ENCODE measurements around the gene GPC3.
A peak's percentile ranks its signal among the peaks of the same experiment; 100 is the strongest.

GPC3 gene

GRCh38 chrX:133587071-133587470, 398.3 kb downstream of the GPC3 start:
- intact Hi-C loops (cut with DNase I): no loop called here
- no peak for DNase-seq

GRCh38 chrX:133586443-133586842, 399.0 kb downstream of the GPC3 start:
- intact Hi-C loops (cut with DNase I): no loop called here
- DNase-seq: no peak

GRCh38 chrX:133583825-133584224, 401.6 kb downstream of the GPC3 start:
- intact Hi-C loops (cut with DNase I): no loop called here
- DNase-seq: peak in 3 of 10 donors; percentile 2 to 75 (median 12)

- intact Hi-C loops (cut with DNase I): no loop called here
- DNase-seq: no peak
Measured at GRCh38 chrX:133580625-133581024, 404.8 kb downstream of the GPC3 start.

GRCh38 chrX:133579631-133580030, 405.8 kb downstream of the GPC3 start:
- DNase-seq: no peak
- intact Hi-C loops (cut with DNase I): no loop called here

- intact Hi-C loops (cut with DNase I): no loop called here
- DNase-seq: no peak
Measured at GRCh38 chrX:133576876-133577275, 408.5 kb downstream of the GPC3 start.

GRCh38 chrX:133575501-133576136, 409.8 kb downstream of the GPC3 start:
- no peak for DNase-seq
- intact Hi-C loops (cut with DNase I): no loop called here

GRCh38 chrX:133574716-133575115, 410.7 kb downstream of the GPC3 start:
- intact Hi-C loops (cut with DNase I): no loop called here
- DNase-seq: peak in 1 of 10 donors; percentile 1

GRCh38 chrX:133570549-133570948, 414.8 kb downstream of the GPC3 start:
- no peak for DNase-seq
- intact Hi-C loops (cut with DNase I): no loop called here

GRCh38 chrX:133569217-133569616, 416.2 kb downstream of the GPC3 start:
- no peak for DNase-seq
- intact Hi-C loops (cut with DNase I): no loop called here

GRCh38 chrX:133568109-133568508, 417.3 kb downstream of the GPC3 start:
- DNase-seq: no peak
- intact Hi-C loops (cut with DNase I): no loop called here

- intact Hi-C loops (cut with DNase I): no loop called here
- no peak for DNase-seq
Measured at GRCh38 chrX:133566876-133567275, 418.5 kb downstream of the GPC3 start.

GRCh38 chrX:133563705-133564104, 421.7 kb downstream of the GPC3 start:
- DNase-seq: no peak

GRCh38 chrX:133561251-133561650, 424.1 kb downstream of the GPC3 start:
- intact Hi-C loops (cut with DNase I): no loop called here
- no peak for DNase-seq

More at GRCh38 chrX:133563705-133564104, 421.7 kb downstream of the GPC3 start:
- intact Hi-C loops (cut with DNase I): no loop called here

GRCh38 chrX:133559909-133560308, 425.5 kb downstream of the GPC3 start:
- intact Hi-C loops (cut with DNase I): no loop called here
- no peak for DNase-seq

- no peak for DNase-seq
- intact Hi-C loops (cut with DNase I): no loop called here
Measured at GRCh38 chrX:133555782-133556458, 429.5 kb downstream of the GPC3 start.

- DNase-seq: no peak
Measured at GRCh38 chrX:133550665-133551485, 434.5 kb downstream of the GPC3 start.

GRCh38 chrX:133549295-133549933, 436.0 kb downstream of the GPC3 start:
- no peak for DNase-seq
- intact Hi-C loops (cut with DNase I): no loop called here

More at GRCh38 chrX:133550665-133551485, 434.5 kb downstream of the GPC3 start:
- intact Hi-C loops (cut with DNase I): no loop called here

GRCh38 chrX:133546441-133546840, 439.0 kb downstream of the GPC3 start:
- no peak for DNase-seq
- intact Hi-C loops (cut with DNase I): no loop called here

GRCh38 chrX:133544778-133545177, 440.6 kb downstream of the GPC3 start:
- intact Hi-C loops (cut with DNase I): no loop called here
- no peak for DNase-seq

GRCh38 chrX:133544115-133544514, 441.3 kb downstream of the GPC3 start:
- intact Hi-C loops (cut with DNase I): no loop called here
- no peak for DNase-seq

Data from posterior cingulate gyrus (tissue), 11 donors.